Measurements from ENCODE around the gene SRRM3. TPM values are rescaled to one million over a fixed set of nuclear protein-coding genes. Genes with fewer than 3 reads are reported as not detected.
A peak's percentile ranks its signal among the peaks of the same experiment; 100 is the strongest.

SRRM3 gene
- polyA plus RNA-seq, 1 experiment: 0.80 TPM

DNA sequence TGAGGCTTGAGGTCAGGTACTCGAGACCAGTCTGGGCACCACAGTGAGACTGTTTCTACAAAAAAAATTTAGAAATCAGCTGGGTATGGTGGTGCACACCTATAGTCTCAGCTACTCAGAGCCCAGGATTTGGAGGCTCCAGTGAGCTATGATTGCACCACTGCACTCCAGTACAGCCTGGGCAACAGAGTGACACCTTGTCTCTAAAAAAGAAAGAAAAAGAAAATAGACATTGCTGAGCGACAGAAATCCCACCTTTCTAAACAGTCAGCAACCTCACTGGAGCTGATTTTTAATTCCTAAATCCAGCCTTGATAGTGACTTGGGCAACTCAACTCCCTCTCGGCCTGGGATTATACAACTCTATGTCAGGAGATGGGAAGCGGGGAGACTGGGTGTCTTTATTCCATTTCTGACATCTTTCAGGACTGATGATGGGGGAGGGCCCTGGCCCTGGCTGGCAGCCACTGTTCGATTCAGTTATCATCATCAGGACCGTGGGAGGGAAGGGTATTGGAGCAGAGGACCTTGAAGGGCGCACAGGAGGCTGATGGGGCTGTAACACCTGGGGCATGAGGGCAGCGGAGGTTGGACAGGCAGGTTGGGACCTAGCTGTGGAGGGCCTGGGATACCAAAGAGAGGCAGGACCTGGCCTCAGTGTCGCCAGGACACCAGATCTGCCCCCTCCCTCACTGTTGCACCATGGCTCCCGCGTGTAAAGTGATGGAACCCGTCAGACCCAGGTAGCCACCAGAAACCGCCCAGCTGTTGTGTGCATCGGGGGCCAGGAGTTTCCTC, 115.5 kb downstream of the SRRM3 start:
- TF ChIP-seq, protein P1, sequence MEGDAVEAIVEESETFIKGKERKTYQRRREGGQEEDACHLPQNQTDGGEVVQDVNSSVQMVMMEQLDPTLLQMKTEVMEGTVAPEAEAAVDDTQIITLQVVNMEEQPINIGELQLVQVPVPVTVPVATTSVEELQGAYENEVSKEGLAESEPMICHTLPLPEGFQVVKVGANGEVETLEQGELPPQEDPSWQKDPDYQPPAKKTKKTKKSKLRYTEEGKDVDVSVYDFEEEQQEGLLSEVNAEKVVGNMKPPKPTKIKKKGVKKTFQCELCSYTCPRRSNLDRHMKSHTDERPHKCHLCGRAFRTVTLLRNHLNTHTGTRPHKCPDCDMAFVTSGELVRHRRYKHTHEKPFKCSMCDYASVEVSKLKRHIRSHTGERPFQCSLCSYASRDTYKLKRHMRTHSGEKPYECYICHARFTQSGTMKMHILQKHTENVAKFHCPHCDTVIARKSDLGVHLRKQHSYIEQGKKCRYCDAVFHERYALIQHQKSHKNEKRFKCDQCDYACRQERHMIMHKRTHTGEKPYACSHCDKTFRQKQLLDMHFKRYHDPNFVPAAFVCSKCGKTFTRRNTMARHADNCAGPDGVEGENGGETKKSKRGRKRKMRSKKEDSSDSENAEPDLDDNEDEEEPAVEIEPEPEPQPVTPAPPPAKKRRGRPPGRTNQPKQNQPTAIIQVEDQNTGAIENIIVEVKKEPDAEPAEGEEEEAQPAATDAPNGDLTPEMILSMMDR (IDR thresholded peaks at IDR 0.05; ENCODE audit: insufficient read depth, low read depth, low read length): no peak
- ChIA-PET POLR2A (interaction anchor here (0.8 kb wide), 1 partner anchor 25 kb away, joined by 3 read pairs; no protein-coding TSS in a partner anchor), CTCF (interaction anchor here (1.0 to 9.7 kb wide), 5 partner anchors 24 to 150 kb away, joined by 3 to 217 read pairs (median 23); no protein-coding TSS in a partner anchor)
- H3K36me3 ChIP-seq (ENCODE audit: control insufficient read depth, insufficient read depth, low read length): peaks cover 3% of the 10 kb centered on the region
- DNase-seq (ENCODE audit: low read depth): no peak
- peak overlapping the region; percentile 83; the same call in 1 of the 2 replicates for H3K4me3 ChIP-seq (ENCODE audit: low read depth, low read length)
- no peaks in the 10 kb centered on the region for H3K27me3 ChIP-seq (ENCODE audit: control insufficient read depth, insufficient read depth, low read length)

DNA sequence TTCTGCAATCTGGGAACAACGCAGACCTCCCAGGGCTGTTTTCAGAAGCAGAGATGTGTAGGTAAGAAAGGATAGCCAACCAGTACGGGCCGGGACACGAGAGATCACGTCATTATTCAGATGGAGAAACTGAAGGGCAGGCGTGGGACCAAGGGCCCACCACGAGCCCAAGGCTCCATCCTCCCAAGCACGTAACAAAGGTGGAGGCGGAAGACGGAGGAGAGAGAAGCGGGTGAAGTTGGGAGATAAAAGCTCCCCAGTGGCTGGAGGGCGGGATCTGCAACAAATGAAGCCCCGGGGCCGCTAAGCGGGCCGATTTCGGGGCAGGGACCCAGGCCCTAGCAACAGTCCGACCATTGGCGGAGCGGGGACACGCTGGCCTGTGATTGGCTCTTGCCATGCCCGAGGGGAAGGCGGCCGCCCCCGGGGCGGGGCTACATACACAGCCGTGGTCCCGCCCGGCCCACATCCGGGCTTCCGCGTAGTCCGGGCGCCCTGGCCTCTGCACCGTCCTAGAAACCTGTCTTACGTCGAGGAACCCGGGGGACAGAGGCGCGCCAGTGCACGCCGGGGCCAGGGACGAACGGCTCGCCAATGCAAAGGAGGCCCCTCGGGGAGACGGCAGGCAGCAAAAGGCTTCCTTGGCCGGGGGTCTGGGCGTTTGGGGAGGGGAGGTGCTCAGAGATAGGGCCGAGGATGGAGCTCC, 116.2 kb downstream of the SRRM3 start:
- ChIA-PET CTCF (interaction anchor here (0.7 to 9.7 kb wide), 11 partner anchors 10 to 151 kb away, joined by 3 to 217 read pairs (median 5); partner anchors contain the start of gene YWHAG), POLR2A (interaction anchor here (0.6 to 0.8 kb wide), 2 partner anchors 26 to 85 kb away, joined by 3 read pairs; no protein-coding TSS in a partner anchor)
- peak; percentile 75 for DNase-seq (ENCODE audit: low read depth)

DNA sequence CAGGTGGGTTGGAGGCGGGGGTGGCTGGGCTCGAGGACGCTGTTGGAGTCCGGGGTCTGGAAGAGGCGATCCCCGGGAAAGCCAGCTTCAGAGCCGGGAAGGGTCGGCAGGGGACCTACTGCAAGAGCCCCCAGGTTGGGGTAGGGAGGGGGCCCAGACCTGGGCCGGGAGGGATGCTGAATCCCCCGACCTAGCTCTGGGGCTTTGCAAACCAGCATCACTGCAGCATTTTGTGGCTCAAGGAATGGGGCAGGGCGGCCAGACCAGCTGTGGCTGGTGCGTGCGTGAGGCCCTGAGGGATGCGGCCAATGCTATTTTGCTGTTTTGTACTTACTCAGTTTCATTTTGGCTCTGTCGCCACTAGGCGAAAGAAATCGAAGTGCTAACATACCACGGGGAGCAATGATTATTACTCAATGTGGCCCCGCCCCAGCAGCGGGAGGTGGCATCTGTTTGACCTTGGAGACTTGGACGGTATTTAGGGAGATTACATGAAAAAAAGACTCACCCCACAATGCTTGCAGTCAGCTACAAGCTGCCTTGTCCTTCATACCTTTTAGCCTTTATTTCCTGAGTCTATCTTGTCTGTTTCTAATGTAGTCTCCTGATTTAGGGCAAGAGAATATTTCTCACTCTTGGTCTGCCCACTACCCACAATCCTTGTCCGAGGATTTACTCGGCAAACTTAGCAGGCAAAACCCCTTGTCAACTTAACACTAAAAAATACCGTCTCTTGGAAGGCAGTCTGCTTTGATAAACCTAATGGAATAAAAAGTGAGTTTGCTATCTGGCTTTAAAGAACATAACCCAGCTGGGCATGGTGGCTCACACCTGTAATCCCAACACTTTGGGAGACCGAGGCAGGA, 117.0 kb downstream of the SRRM3 start:
- no peaks in the 10 kb centered on the region for H3K27me3 ChIP-seq (ENCODE audit: control insufficient read depth, insufficient read depth, low read length)
- DNase-seq (ENCODE audit: low read depth): peak; percentile 62
- CTCF ChIA-PET: interaction anchor here (0.7 to 9.7 kb wide), 9 partner anchors 9 to 143 kb away, joined by 3 to 217 read pairs (median 8); partner anchors contain the start of gene YWHAG

More for the DNA sequence above, 116.2 kb downstream of the SRRM3 start:
- peaks cover 3% of the 10 kb centered on the region for H3K36me3 ChIP-seq (ENCODE audit: control insufficient read depth, insufficient read depth, low read length)
- H3K27me3 ChIP-seq (ENCODE audit: control insufficient read depth, insufficient read depth, low read length): no peaks in the 10 kb centered on the region
- TF ChIP-seq, protein P1 (IDR thresholded peaks at IDR 0.05; ENCODE audit: insufficient read depth, low read depth, low read length): no peak
- peak overlapping the region; percentile 83 for H3K4me3 ChIP-seq (ENCODE audit: low read depth, low read length)

DNA sequence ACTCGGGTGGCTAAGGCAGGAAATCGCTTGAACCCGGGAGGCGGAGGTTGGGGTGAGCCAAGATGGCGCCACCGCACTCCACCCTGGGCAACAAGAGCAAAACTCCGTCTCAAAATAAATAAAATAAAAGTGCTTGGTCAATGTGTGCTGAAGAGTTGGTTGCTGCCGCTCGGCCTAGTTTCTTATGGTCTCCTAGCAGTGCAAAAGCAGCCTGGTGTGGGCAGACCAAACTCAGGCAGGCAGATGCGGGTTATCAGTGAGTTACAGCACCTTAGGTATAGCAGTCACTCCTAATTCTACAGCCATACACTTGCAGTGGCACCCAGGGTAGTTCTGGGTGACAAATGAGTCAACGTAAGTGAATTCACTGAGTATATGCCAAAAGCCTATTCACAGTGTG, 123.4 kb downstream of the SRRM3 start:
- Histone ChIP-seq H3K4me3 (ENCODE audit: low read depth, low read length) (no peak overlapping the region), H3K36me3 (ENCODE audit: control insufficient read depth, insufficient read depth, low read length) (peaks cover 25% of the 10 kb centered on the region), H3K27me3 (ENCODE audit: control insufficient read depth, insufficient read depth, low read length) (no peaks in the 10 kb centered on the region)
- ChIA-PET POLR2A (no interaction called here), CTCF (interaction anchor here (1.0 to 2.0 kb wide), 4 partner anchors 11 to 34 kb away, joined by 3 to 5 read pairs (median 4); partner anchors contain the start of gene YWHAG)
- DNase-seq (ENCODE audit: low read depth): no peak
- TF ChIP-seq, protein P1 (IDR thresholded peaks at IDR 0.05; ENCODE audit: insufficient read depth, low read depth, low read length): no peak

More for the DNA sequence above, 117.0 kb downstream of the SRRM3 start:
- POLR2A ChIA-PET: interaction anchor here (0.6 to 0.8 kb wide), 3 partner anchors 27 to 86 kb away, joined by 3 read pairs; no protein-coding TSS in a partner anchor
- TF ChIP-seq, protein P1 (IDR thresholded peaks at IDR 0.05; ENCODE audit: insufficient read depth, low read depth, low read length): peak; percentile 32; the same call in 1 of the 2 replicates
- Histone ChIP-seq H3K4me3 (ENCODE audit: low read depth, low read length) (peak overlapping the region; percentile 83), H3K36me3 (ENCODE audit: control insufficient read depth, insufficient read depth, low read length) (peaks cover 3% of the 10 kb centered on the region)

Measured in BJ (cell line).